GM19455 (cell line): ENCODE results near the gene NT5DC2.

ENCODE experiments used
- ATAC-seq: cut with Tn5 transposase; IDR thresholded peaks from one replicate; pipeline ENCODE4 v1.9.1; 2021; ENCODE audit not compliant: unreplicated experiment

Gene NT5DC2

GRCh38 chr3:52512727-52513126 lies 20.9 kb downstream of the NT5DC2 start:
- no peak for ATAC-seq

GRCh38 chr3:52512105-52512504 lies 21.6 kb downstream of the NT5DC2 start:
- no peak for ATAC-seq

GRCh38 chr3:52511509-52511908 lies 22.1 kb downstream of the NT5DC2 start:
- no peak for ATAC-seq

GRCh38 chr3:52509753-52510328 lies 23.8 kb downstream of the NT5DC2 start:
- no peak for ATAC-seq

GRCh38 chr3:52507359-52507758 lies 26.3 kb downstream of the NT5DC2 start:
- ATAC-seq: no peak

GRCh38 chr3:52506266-52506966 lies 27.2 kb downstream of the NT5DC2 start:
- no peak for ATAC-seq

GRCh38 chr3:52504977-52505376 lies 28.7 kb downstream of the NT5DC2 start:
- ATAC-seq: no peak

GRCh38 chr3:52503788-52504424 lies 29.8 kb downstream of the NT5DC2 start:
- ATAC-seq: no peak

GRCh38 chr3:52502808-52503350 lies 30.8 kb downstream of the NT5DC2 start:
- ATAC-seq: no peak

GRCh38 chr3:52502001-52502400 lies 31.7 kb downstream of the NT5DC2 start:
- no peak for ATAC-seq

GRCh38 chr3:52501046-52501445 lies 32.6 kb downstream of the NT5DC2 start:
- ATAC-seq: no peak

- ATAC-seq: no peak
Measured at GRCh38 chr3:52498137-52499054, 35.3 kb downstream of the NT5DC2 start.

GRCh38 chr3:52495777-52496602 lies 37.7 kb downstream of the NT5DC2 start:
- ATAC-seq: no peak

- ATAC-seq: no peak
Measured at GRCh38 chr3:52494886-52495495, 38.7 kb downstream of the NT5DC2 start, which contains the start of gene STAB1. Gene STAB1, plus strand, starts transcription at chr3:52495338. Its CDS starts 76 bp downstream, at chr3:52495414.

GRCh38 chr3:52494445-52494844 lies 39.2 kb downstream of the NT5DC2 start:
- no peak for ATAC-seq

- ATAC-seq: no peak
Measured at GRCh38 chr3:52493232-52494017, 40.2 kb downstream of the NT5DC2 start.

GRCh38 chr3:52492059-52492458 lies 41.6 kb downstream of the NT5DC2 start:
- ATAC-seq: no peak

GRCh38 chr3:52490939-52491526 lies 42.6 kb downstream of the NT5DC2 start:
- no peak for ATAC-seq
